GM18519 (cell line): ENCODE measurements around the gene STAC3.

Source experiments
- ATAC-seq: cut with Tn5 transposase; IDR thresholded peaks from one replicate; pipeline ENCODE4 v1.9.1; 2021; ENCODE audit warnings: mild to moderate bottlenecking, moderate library complexity; ENCODE audit not compliant: unreplicated experiment, low FRiP score

STAC3 gene

DNA sequence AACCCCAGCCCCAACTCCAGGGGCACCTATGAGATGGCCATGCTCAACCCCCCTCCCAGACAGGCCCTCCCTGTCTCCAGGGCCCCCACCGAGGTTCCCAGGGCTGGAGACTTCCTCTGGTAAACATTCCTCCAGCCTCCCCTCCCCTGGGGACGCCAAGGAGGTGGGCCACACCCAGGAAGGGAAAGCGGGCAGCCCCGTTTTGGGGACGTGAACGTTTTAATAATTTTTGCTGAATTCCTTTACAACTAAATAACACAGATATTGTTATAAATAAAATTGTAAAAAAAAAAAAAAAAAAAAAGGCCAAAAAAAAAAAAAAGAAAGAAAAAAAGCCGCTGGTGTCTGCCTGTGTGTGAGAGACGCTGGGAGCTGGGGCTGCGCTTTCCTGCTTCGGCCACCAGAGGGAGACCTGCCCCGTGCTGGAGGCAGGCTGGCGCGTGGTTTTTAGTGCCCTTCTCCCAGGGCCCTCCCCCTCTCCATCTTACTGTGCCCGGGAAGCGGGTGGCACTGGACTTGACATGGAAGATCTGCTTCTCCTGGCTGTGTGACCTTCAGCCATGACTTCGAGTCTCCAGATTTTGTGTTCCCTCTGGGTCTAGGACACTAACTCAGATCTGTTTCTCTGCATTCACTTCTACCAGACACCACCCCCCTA is 37.8 kb downstream of the STAC3 start:
- no peak for ATAC-seq

DNA sequence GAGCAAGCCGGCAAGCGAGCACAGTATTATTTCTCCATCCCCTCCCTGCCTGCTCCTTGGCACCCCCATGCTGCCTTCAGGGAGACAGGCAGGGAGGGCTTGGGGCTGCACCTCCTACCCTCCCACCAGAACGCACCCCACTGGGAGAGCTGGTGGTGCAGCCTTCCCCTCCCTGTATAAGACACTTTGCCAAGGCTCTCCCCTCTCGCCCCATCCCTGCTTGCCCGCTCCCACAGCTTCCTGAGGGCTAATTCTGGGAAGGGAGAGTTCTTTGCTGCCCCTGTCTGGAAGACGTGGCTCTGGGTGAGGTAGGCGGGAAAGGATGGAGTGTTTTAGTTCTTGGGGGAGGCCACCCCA is 38.3 kb downstream of the STAC3 start:
- no peak for ATAC-seq

DNA sequence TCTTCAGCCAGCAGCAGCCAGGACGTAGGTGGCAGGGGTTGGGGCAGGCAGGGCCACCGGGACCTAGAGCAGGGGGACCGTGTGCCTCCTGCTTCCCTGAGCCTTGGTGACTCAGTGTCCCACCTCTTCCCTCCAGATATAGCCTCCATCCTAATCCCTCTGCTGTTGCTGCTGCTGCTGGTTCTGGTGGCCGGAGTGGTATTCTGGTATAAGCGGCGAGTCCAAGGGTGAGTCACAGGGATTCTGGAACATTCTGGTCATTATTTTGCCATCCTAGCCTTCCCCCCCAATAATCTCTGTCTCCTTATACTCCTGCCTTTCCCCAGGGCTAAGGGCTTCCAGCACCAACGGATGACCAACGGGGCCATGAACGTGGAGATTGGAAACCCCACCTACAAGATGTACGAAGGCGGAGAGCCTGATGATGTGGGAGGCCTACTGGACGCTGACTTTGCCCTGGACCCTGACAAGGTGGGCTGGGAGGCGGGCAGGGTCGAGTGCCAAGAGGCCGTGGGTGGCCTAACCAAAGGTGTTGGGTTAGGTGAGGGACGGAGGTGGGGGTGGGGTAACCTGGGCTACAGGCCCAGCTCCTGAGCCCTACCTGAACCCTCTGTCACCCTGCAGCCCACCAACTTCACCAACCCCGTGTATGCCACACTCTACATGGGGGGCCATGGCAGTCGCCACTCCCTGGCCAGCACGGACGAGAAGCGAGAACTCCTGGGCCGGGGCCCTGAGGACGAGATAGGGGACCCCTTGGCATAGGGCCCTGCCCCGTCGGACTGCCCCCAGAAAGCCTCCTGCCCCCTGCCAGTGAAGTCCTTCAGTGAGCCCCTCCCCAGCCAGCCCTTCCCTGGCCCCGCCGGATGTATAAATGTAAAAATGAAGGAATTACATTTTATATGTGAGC is 38.9 kb downstream of the STAC3 start:
- ATAC-seq: no peak

DNA sequence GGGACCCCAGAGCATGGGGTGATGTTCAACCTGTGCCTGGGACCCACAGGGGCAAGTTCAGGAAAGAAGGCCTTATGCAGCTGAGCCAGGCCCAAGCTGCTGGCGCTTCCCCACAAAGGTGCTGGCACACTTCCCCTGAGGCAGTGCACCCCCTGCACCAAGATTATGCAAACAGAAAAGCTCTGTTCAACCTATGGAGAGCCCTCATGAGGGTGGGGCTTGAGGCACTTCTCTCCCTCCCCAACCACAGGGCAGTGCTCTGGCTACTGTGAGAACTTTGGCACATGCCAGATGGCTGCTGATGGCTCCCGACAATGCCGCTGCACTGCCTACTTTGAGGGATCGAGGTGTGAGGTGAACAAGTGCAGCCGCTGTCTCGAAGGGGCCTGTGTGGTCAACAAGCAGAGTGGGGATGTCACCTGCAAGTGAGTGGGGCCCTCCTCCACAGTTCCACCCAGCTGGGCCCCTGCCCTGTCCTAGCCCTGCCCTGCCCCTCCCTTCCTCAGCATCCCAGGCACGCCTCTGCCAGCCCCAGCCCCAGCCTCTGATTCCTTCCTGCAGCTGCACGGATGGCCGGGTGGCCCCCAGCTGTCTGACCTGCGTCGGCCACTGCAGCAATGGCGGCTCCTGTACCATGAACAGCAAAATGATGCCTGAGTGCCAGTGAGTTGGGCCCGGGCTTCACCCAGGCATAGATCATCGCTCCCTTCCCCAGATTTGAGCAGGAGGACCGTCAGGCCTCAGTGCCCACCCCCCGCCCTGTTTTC is 39.9 kb downstream of the STAC3 start:
- no peak for ATAC-seq

DNA sequence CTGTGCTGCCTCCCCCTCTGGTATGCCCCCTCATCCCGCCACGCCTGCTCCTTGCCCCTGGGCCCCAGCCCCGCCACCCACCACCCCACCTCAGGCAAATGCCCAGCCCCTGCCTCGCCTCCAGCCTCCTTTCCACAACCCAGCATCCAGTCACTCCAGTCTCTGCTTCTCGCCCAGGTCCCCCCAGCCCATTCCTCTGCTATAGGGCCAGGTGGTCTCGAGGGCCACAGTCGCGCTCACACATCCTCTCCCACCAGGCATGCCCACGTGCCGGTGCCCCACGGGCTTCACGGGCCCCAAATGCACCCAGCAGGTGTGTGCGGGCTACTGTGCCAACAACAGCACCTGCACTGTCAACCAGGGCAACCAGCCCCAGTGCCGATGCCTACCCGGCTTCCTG is 40.5 kb downstream of the STAC3 start:
- ATAC-seq: no peak

DNA sequence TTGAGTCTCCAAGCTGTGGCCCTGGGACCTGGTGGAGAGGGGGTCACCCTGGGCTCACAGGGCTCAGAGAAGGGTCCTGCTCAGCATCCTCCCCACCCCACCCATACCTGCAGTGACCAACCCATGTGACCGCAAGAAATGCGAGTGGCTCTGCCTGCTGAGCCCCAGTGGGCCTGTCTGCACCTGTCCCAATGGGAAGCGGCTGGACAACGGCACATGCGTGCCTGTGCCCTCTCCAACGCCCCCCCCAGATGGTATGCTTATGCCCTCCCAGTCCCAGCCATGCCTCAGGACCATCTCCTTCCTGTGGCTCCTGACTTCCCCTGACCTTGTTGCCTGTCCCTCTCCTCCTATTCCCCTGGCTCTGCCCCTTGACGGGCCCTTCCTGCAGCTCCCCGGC is 41.1 kb downstream of the STAC3 start:
- no peak for ATAC-seq

DNA sequence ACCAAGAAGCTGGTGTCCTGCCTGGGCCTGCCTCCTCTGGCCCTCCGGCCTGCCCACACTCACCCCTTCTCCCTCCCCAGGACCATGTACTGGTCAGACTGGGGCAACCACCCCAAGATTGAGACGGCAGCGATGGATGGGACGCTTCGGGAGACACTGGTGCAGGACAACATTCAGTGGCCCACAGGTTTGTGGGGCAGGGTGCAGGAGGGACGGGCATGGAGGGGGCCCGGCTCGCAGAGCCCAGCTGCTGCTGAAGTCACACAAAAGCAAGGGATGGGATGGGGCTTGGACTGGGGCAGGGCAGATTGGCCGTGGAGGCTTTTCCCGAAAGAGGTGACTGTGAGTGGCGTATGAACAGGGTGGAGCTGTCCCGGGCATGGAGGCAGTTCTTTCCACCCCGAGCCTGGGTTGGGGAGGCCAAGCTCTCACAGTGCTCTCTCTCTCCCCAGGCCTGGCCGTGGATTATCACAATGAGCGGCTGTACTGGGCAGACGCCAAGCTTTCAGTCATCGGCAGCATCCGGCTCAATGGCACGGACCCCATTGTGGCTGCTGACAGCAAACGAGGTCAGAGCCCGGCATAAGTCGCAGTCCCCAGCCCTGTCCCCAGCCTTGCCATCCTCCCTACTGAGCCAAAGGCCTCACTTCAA is 42.2 kb downstream of the STAC3 start:
- ATAC-seq: no peak

DNA sequence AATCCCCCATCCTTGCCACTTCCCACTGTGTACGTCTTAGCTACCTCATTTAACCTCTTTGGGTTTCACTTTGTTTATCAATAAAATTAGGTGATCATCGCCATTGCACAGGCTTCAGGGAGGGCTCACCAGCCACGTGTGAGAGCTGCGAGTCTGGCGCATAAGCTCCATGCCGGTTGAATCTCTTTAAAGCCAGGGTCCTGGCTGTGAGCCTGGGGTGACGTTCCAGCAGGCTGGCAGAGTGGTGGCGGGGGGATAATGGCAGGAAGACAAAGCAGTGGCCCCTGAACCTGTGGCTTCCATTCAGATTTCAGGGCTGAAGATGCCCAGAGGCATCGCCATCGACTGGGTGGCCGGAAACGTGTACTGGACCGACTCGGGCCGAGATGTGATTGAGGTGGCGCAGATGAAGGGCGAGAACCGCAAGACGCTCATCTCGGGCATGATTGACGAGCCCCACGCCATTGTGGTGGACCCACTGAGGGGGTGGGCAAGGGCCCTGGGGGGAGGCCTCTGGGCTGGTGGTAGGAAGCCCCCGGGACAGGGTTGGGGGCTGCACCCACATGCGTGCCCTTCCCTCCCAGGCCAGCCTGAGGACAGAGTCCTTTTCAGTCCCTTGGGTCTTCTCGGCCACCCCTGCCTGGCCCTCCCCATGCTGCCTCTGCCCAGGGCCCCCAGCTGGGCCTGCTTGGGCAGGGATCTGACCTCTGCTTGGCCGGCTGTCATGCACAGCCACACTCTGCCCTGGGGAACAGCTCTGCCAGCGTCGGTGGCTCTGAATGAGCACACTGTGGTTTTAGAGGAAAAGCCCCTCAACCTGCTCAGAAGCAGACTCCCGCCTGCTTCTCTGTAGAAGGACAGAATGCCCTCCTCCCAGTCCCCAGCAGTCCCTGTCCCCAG is 43.0 kb downstream of the STAC3 start:
- no peak for ATAC-seq

DNA sequence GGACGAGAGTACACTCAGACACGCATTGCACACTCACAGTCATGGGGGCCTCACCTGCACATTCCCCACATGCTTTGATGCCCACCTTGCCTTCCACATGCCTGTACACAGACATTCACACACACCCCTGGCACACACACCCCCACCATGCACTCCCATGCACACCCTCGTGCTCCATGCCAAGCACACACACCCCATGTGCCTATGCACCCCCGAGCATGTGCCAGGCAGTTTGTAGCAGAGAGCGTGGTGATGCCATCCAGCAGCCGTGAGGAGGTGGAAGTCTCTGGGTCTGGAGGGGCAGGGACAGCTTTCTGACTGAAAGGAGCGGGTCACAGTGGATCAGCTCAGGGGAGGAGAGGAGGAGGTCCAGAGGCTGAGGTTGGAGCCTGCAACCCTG is 45.1 kb downstream of the STAC3 start:
- ATAC-seq: no peak

DNA sequence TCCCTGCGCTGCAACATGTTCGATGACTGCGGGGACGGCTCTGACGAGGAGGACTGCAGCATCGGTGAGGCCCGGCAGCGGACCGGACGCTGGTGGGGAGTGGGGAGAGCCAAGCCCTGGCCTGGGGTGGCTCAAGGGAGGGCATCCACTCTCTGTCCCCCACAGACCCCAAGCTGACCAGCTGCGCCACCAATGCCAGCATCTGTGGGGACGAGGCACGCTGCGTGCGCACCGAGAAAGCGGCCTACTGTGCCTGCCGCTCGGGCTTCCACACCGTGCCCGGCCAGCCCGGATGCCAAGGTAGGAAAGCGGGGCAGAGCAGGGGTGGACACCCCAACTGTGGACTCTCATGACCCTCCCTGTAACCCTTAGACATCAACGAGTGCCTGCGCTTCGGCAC is 45.8 kb downstream of the STAC3 start:
- no peak for ATAC-seq

DNA sequence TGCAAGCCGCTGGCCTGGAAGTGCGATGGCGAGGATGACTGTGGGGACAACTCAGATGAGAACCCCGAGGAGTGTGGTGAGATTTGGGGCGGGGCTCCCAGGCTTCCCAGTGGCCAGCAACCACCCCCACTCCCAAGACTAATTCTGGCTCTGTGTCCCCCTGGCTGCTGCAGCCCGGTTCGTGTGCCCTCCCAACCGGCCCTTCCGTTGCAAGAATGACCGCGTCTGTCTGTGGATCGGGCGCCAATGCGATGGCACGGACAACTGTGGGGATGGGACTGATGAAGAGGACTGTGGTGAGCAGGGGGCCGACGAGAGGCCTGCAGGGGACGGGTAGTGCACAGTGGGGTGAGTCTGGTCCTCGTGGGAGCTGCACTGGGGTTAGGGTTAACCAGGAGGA is 46.5 kb downstream of the STAC3 start:
- ATAC-seq: no peak

DNA sequence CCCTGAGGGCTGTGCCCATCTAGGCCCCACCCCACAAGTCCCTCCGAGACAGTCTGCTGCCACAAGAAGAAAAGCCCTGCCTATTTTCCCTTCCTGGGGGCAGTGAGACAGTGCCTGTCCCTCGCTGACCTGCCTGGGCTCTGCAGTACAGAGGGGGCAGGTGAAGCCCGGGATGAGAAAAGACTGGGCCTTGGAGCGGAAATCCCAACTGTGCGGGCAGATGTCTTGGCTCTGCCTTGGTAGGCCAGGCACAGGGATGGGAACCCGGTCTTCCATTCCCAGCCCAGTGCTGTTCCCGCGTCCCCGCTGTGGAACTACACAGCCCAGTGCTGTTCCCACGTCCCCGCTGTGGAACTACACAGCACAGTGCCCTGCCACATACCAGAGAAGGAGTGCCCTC is 47.2 kb downstream of the STAC3 start:
- ATAC-seq: no peak

DNA sequence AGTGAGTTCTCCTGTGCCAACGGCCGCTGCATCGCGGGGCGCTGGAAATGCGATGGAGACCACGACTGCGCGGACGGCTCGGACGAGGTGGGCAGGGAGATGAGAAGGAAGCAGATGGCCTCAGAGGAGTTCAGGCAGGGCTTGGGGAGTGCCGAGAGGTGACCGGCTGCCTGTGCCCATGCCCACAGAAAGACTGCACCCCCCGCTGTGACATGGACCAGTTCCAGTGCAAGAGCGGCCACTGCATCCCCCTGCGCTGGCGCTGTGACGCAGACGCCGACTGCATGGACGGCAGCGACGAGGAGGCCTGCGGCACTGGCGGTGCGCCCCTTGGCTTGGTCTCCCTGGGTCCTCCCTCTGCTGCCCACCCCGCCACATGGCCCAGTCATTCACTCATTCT is 47.8 kb downstream of the STAC3 start:
- ATAC-seq: no peak

DNA sequence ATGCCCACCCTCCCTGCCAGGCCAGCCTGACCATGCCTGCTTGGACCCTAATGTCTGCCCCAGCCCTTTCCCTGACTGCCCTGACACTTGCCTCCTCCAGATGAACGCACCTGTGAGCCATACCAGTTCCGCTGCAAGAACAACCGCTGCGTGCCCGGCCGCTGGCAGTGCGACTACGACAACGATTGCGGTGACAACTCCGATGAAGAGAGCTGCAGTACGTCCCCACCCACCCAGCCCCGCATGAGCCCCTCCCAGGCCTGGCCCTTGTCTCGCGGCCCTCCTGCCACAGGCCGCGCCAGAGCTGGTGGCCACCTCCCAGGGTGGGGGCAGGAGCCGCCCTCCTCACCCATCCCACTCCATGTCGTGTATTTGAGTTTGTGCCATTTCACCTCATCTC is 48.7 kb downstream of the STAC3 start:
- no peak for ATAC-seq

DNA sequence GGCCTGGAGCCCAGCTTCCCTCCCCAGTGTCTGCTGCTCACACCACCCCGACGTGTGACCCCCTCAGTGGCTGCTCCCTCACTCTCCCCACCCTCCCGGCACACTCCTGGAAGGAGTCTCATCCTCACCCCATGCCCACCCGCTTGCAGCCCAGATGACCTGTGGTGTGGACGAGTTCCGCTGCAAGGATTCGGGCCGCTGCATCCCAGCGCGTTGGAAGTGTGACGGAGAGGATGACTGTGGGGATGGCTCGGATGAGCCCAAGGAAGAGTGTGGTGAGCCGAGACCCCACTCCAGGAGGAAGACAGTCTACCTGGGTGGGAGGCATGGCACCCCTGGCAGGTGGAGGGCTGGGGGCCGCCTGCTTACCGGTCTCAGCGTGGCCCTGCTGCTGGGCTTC is 49.4 kb downstream of the STAC3 start:
- ATAC-seq: no peak

DNA sequence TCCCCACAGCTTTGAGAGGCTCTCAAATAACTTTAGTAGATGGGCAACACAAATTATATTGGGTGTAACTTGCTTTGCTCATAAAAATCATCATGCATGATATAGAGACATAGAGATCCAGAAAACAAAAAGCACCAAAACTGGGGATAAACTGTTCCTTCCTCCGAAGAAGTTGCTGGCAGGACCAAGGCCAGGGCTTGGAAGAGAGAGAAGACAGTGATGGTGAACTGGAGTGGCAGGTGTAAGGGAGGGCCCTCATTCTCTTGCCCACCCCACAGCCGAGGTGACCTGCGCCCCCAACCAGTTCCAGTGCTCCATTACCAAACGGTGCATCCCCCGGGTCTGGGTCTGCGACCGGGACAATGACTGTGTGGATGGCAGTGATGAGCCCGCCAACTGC is 49.8 kb downstream of the STAC3 start:
- no peak for ATAC-seq

DNA sequence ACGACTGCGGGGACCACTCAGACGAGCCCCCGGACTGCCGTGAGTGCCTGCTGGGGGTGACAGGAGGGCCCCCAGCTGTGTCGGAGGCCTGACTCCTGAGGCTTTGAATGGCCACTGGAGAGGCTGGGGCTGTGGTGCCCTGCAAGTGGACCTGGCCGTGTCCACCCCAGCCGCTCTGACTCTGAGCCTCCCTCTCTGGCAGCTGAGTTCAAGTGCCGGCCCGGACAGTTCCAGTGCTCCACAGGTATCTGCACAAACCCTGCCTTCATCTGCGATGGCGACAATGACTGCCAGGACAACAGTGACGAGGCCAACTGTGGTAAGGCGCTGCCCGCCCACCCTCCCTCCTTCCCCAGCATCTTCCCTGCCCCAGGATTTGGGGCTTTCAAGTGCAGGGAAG is 50.5 kb downstream of the STAC3 start:
- ATAC-seq: no peak

DNA sequence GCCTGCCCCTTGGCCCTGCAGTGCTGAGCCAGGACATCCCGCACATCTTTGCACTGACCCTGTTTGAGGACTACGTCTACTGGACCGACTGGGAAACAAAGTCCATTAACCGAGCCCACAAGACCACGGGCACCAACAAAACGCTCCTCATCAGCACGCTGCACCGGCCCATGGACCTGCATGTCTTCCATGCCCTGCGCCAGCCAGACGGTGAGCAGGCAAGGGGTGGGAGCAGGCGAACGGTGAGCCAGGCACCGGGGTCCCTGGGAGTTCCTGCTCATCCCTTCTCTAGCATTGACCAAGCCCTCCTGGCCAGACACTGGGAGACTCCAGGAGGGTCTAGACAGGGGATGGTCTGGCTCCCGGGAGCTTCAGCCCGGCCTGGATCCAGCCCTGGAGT is 51.8 kb downstream of the STAC3 start:
- no peak for ATAC-seq

DNA sequence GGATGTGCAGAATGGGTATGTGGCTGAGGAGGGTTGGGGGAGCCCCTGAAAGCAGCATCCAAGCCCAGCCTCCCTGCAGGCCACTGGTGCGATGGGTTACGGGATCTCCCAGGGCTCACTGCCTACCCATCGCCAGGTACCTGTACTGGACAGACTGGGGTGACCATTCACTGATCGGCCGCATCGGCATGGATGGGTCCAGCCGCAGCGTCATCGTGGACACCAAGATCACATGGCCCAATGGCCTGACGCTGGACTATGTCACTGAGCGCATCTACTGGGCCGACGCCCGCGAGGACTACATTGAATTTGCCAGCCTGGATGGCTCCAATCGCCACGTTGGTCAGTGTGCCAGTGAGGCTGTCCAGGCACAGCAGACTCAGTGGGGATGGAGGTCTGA is 52.7 kb downstream of the STAC3 start:
- no peak for ATAC-seq

DNA sequence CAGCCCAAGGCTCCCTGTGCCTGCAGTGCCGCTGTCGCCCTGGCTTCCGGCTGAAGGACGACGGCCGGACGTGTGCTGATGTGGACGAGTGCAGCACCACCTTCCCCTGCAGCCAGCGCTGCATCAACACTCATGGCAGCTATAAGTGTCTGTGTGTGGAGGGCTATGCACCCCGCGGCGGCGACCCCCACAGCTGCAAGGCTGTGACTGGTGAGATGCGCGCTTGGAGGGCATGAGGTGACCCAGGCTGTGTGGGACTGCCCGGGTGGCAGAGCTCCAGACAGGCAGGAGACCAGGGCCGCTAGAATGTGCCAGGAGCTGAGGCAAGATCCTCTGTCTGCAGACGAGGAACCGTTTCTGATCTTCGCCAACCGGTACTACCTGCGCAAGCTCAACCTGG is 54.0 kb downstream of the STAC3 start:
- ATAC-seq: no peak
